HG02938 (cell line): ENCODE measurements around the gene STEAP2.

Experiments
- ATAC-seq: cut with Tn5 transposase; IDR thresholded peaks from one replicate; pipeline ENCODE4 v1.9.1; 2021; ENCODE audit warnings: mild to moderate bottlenecking, moderate library complexity; ENCODE audit not compliant: unreplicated experiment

The STEAP2 gene

GRCh38 chr7:90267263-90267858 lies 55.8 kb downstream of the STEAP2 start:
- no peak for ATAC-seq

DNA sequence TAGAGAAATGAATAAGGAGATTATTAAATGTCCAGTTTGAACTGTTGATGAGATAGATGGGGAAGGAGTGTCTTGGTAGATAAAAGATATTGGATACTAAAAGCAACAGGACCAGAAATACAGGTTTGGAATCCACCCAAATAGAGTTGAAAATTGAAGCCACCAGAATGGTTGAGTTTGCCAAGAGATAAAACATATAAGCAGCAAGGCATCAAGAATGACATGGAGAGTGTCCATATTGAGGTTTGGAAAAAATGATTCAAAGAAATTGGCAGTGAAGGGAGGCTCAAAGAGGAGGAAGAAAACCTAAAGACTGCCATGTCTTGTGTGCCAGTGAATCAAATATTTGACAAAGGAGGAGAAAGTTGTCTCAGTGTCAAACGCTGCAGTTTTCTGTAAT lies 57.6 kb downstream of the STEAP2 start:
- ATAC-seq = no peak

- ATAC-seq = no peak
Observed at GRCh38 chr7:90270431-90271178, 59.1 kb downstream of the STEAP2 start.

DNA sequence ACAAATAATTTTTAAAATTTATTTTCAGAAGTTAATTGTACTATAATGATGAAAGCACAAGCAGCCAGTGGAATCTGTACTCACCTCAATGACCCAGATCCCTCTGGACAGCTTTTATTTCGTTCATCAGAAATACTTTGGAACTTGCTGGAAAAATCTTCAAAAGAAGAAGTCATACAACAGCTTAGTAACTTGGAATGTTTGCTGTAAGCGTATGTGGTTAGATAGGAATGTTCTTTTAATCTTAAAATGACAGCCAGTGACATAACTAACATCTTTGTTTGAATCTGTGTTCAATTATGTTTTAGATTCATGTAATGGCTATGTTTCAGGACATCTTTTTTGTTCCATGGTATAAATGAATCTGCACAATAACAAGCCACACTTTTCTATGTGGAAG lies 60.2 kb downstream of the STEAP2 start:
- no peak for ATAC-seq

DNA sequence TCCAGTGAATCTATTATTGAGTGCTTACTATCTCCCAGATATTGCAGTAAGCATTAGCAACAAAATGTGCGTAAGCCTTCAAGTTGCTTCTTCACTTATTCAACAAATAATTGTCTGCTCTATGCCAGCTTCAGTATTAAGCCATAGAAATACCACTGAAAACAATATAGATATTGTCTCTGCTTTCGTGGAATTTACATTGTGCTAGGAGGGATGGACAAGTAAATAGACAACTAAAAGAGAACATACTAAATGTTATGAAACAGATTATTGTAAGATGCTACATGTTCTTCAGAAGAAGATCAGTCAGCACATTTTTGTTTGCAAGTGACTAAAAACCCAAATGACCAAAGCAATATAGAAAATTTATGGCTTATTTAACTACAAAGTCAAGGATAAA lies 60.7 kb downstream of the STEAP2 start:
- no peak for ATAC-seq

GRCh38 chr7:90274161-90274560 lies 62.6 kb downstream of the STEAP2 start:
- no peak for ATAC-seq

DNA sequence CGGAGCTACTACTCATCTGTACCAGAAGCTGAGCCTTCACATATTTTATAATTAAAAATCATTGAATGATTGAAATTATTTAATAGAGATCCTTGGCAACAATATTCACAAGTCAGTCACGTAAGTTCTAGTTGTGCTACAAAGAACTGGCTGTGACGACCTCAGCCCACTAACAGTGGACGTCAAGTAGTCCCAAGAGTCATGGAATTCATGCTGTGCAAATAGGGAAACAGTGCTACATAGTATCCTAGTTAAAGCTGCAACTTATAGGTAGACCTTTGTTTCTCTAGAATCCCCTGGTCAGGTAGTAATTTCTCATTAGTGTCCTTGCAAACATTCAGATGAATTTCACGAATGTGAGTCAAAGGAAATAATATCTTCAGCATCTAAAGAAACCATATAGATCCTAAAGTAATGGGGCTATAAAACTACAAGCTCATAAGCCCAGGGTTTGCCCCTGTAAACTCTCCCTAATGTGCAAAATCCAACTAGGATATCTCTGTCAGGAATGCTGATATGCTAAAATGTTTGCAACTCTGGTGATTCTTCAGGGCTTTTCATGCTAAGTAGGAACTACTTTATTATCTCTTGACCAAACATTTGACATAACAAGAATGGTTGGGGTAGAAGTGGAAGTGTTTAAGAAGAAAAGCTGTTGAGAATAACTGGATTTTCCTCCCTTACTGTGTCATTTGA lies 64.6 kb downstream of the STEAP2 start:
- no peak for ATAC-seq
